ENCODE results near the gene NRBP1. TPM values are rescaled to one million over a fixed set of nuclear protein-coding genes. Genes with fewer than 3 reads are reported as not detected.
"Not testable (repeated sequence)": the region's sequence is repeated elsewhere in the genome, so short reads cannot be mapped to it uniquely, and the experiment has no call there.

NRBP1 gene
- total RNA-seq, 4 donors from 2014 or later = 60.9 to 79.7 (median 68.3) TPM

- no peak overlapping the region for H3K4me3 ChIP-seq (ENCODE audit: low read depth, poor library complexity, severe bottlenecking)
- intact Hi-C loops (cut with DNase I; ENCODE audit: low total_unique reads) = no loop called here
- TF ChIP-seq POLR2A (IDR thresholded peaks at IDR 0.05) (no peak), CTCF (IDR thresholded peaks at IDR 0.05) (no peak)
- no peak for DNase-seq (ENCODE audit: low spot score in 2 of 2)
Observed at GRCh38 chr2:27420996-27421395, 7.4 kb upstream of the NRBP1 start.

- intact Hi-C loops (cut with DNase I; ENCODE audit: low total_unique reads) = no loop called here
- no peak overlapping the region for H3K4me3 ChIP-seq (ENCODE audit: low read depth, poor library complexity, severe bottlenecking)
- 86 to 89% methylated on average over 4 of the region's 4 CpGs for WGBS, 2 donors
- DNase-seq (ENCODE audit: low spot score in 2 of 2) = no peak
- TF ChIP-seq CTCF (IDR thresholded peaks at IDR 0.05) (no peak), POLR2A (IDR thresholded peaks at IDR 0.05) (no peak)
Observed at GRCh38 chr2:27421660-27422250, 6.7 kb upstream of the NRBP1 start.

- no peak overlapping the region for H3K4me3 ChIP-seq (ENCODE audit: low read depth, poor library complexity, severe bottlenecking)
- intact Hi-C loops (cut with DNase I; ENCODE audit: low total_unique reads) = no loop called here
- no peak for DNase-seq (ENCODE audit: low spot score in 2 of 2)
- WGBS, 2 donors = 95 to 97% methylated on average over 3 of the region's 3 CpGs
- TF ChIP-seq POLR2A (IDR thresholded peaks at IDR 0.05) (no peak), CTCF (IDR thresholded peaks at IDR 0.05) (no peak)
Observed at GRCh38 chr2:27422958-27423357, 5.5 kb upstream of the NRBP1 start.

- 94% methylated on average over 10 of the region's 10 CpGs for WGBS, 2 donors
- intact Hi-C loops (cut with DNase I; ENCODE audit: low total_unique reads) = not testable (repeated sequence)
Observed at GRCh38 chr2:27425039-27425438, 3.4 kb upstream of the NRBP1 start.

GRCh38 chr2:27427863-27428212 lies 593 bp upstream of the NRBP1 start:
- TF ChIP-seq CTCF (IDR thresholded peaks at IDR 0.05) = no peak
- no peak for TF ChIP-seq POLR2A (IDR thresholded peaks at IDR 0.05)
- peak overlapping the region; percentile 93 for H3K4me3 ChIP-seq (ENCODE audit: low read depth, poor library complexity, severe bottlenecking)
- intact Hi-C loops (cut with DNase I; ENCODE audit: low total_unique reads) = no loop called here
- DNase-seq (ENCODE audit: low spot score in 2 of 2) = no peak
- 11 to 15% methylated on average over 7 of the region's 7 CpGs for WGBS, 2 donors

More at GRCh38 chr2:27425039-27425438, 3.4 kb upstream of the NRBP1 start:
- not testable (repeated sequence) for DNase-seq (ENCODE audit: low spot score in 2 of 2); H3K4me3 ChIP-seq (ENCODE audit: low read depth, poor library complexity, severe bottlenecking)

GRCh38 chr2:27428978-27429541 lies 629 bp downstream of the NRBP1 start:
- DNase-seq (ENCODE audit: low spot score in 2 of 2) = peak; percentile 66 to 94
- intact Hi-C loops (cut with DNase I; ENCODE audit: low total_unique reads) = no loop called here
- TF ChIP-seq CTCF (IDR thresholded peaks at IDR 0.05) (no peak), POLR2A (IDR thresholded peaks at IDR 0.05) (no peak)
- 1% methylated on average over 13 to 49 of the region's 51 CpGs for WGBS, 2 donors
- H3K4me3 ChIP-seq (ENCODE audit: low read depth, poor library complexity, severe bottlenecking) = peak overlapping the region; percentile 93

Measured in lower leg skin (tissue), 4 donors.